Endothelial cell of umbilical vein (primary cell): ENCODE results near the gene TGFBR2. TPM values are rescaled to one million over a fixed set of nuclear protein-coding genes. Genes with fewer than 3 reads are reported as not detected.

Experiments used
- BruUV-seq: library from RNA; stranded (reverse); fragments of 400-500 nt; replicated peaks from 2 replicates; lab custom pipeline; 2021; lab: Mats Ljungman, UMichigan
- CTCF ChIA-PET: fragments of 300-600, 350-600 bp; sonication (Branson Sonifier 250); formaldehyde crosslinking; loops from one replicate; lab custom pipeline; 2021; ENCODE audit warnings: antibody characterized with exemption, inconsistent platforms; lab: Charles Lee
- POLR2A ChIA-PET: fragments of 300-600, 350-600 bp; sonication (Branson Sonifier 250); formaldehyde crosslinking; loops from one replicate; lab custom pipeline; 2021; ENCODE audit warnings: antibody characterized with exemption, inconsistent platforms; lab: Charles Lee
- DNase-seq: peaks from one replicate; pipeline ENCODE4 v3.0.0-alpha.2; 2011; ENCODE audit warnings: low read depth, low spot score
- FAIRE-seq: peaks from 2 replicates; lab custom pipeline; 2011; peaks lifted over from hg19 to GRCh38; lab: Jason Lieb, UNC
- H2AFZ ChIP-seq: 2 replicates; pipeline ENCODE4 v1.6.0; 2012; ENCODE audit warnings: low read depth, low read length, control low read depth, inconsistent platforms
- H3K27ac ChIP-seq: 2 replicates; pipeline ENCODE4 v1.5.1; 2011; ENCODE audit warnings: low read depth, mild to moderate bottlenecking, control low read depth, low read length, moderate library complexity; ENCODE audit not compliant: insufficient read depth
- H3K27me3 ChIP-seq, 2 experiments: 2 replicates each; pipeline versions ENCODE4 v1.6.0 to v1.6.1; 2011; ENCODE audit warnings: low read length in 2 of 2, mixed read lengths in 1 of 2; ENCODE audit not compliant: control insufficient read depth in 2 of 2, insufficient read depth in 2 of 2
- H3K36me3 ChIP-seq, 2 experiments: 2 replicates in 1 of 2; 3 replicates in 1 of 2; pipeline ENCODE4 v1.5.1; 2011; ENCODE audit warnings: low read length in 2 of 2, mild to moderate bottlenecking in 1 of 2, moderate library complexity in 1 of 2; ENCODE audit not compliant: control insufficient read depth in 2 of 2, insufficient read depth in 2 of 2; ENCODE audit errors: extremely low read depth in 1 of 2
- H3K4me1 ChIP-seq: 3 replicates; pipeline ENCODE4 v1.5.1; 2011; ENCODE audit warnings: mild to moderate bottlenecking, low read length; ENCODE audit not compliant: control insufficient read depth, insufficient read depth; ENCODE audit errors: extremely low read depth
- H3K4me2 ChIP-seq: 2 replicates; pipeline ENCODE4 v1.6.1; 2011; ENCODE audit warnings: low read length, control low read depth, mixed read lengths; ENCODE audit not compliant: insufficient read depth
- H3K4me3 ChIP-seq, 3 experiments: fragments of 200-600 bp in 1 of 3; sonication (generic), shearing (Covaris generic) in 1 of 3; replicated peaks in 1 of 3; 2 replicates each; pipeline ENCODE4 v1.5.1; 2011 to 2016; ENCODE audit warnings: control low read depth in 3 of 3, low read length in 3 of 3, mild to moderate bottlenecking in 2 of 3, inconsistent platforms in 1 of 3, low read depth in 1 of 3, moderate library complexity in 1 of 3; ENCODE audit not compliant: insufficient read depth in 1 of 3
- H3K79me2 ChIP-seq: 2 replicates; pipeline ENCODE4 v1.6.0; 2012; ENCODE audit warnings: low read length, inconsistent platforms; ENCODE audit not compliant: control insufficient read depth, insufficient read depth
- H3K9ac ChIP-seq: replicated peaks from 2 replicates; pipeline ENCODE3; 2011; ENCODE audit warnings: low read length, control low read depth; ENCODE audit not compliant: insufficient read depth; ENCODE audit errors: extremely low read depth
- H3K9me1 ChIP-seq: replicated peaks from 3 replicates; pipeline ENCODE4 v1.6.0; 2011; ENCODE audit warnings: mild to moderate bottlenecking, low read length; ENCODE audit not compliant: control insufficient read depth, insufficient read depth; ENCODE audit errors: extremely low read depth
- H3K9me3 ChIP-seq: replicated peaks from 2 replicates; pipeline ENCODE4 v1.5.1; 2012; ENCODE audit warnings: low read length, inconsistent platforms; ENCODE audit not compliant: control insufficient read depth, insufficient read depth
- H4K20me1 ChIP-seq: replicated peaks from 2 replicates; pipeline ENCODE3; 2011; ENCODE audit warnings: mild to moderate bottlenecking, low read length; ENCODE audit not compliant: control insufficient read depth, insufficient read depth; ENCODE audit errors: extremely low read depth
- EZH2 ChIP-seq: IDR thresholded peaks from 2 replicates; pipeline ENCODE4 v1.6.1; 2012; ENCODE audit warnings: borderline replicate concordance, low read depth, mild to moderate bottlenecking, moderate library complexity, low read length, inconsistent platforms; ENCODE audit not compliant: severe bottlenecking
- FOS ChIP-seq: IDR thresholded peaks from 2 replicates; pipeline ENCODE4 v1.6.1; 2011; ENCODE audit warnings: mild to moderate bottlenecking, low read length, moderate library complexity, borderline replicate concordance; ENCODE audit not compliant: insufficient read depth
- GATA2 ChIP-seq: IDR thresholded peaks from 2 replicates; pipeline ENCODE4 v1.7.0; 2011; ENCODE audit warnings: low read depth, mild to moderate bottlenecking, moderate library complexity, mixed read lengths, low read length; ENCODE audit not compliant: insufficient read length, insufficient read depth
- JUN ChIP-seq: IDR thresholded peaks from 2 replicates; pipeline ENCODE4 v1.6.1; 2011; ENCODE audit warnings: borderline replicate concordance, low read depth; ENCODE audit not compliant: insufficient read length, insufficient read depth
- MAX ChIP-seq: IDR thresholded peaks from 2 replicates; pipeline ENCODE4 v1.6.1; 2011; ENCODE audit not compliant: insufficient read depth, insufficient read length
- MYC ChIP-seq: IDR thresholded peaks from one replicate; pipeline ENCODE4 v1.6.1; 2011; ENCODE audit warnings: mild to moderate bottlenecking, low read depth, low read length
- POLR2A ChIP-seq: IDR thresholded peaks from 2 replicates; pipeline ENCODE4 v1.6.1; 2012; ENCODE audit warnings: low read depth, mild to moderate bottlenecking, control low read depth, low read length
- POLR2AphosphoS5 ChIP-seq: IDR thresholded peaks from 2 replicates; pipeline ENCODE4 v1.6.1; 2012; ENCODE audit warnings: low read depth, mild to moderate bottlenecking, control low read depth, low read length, moderate library complexity; ENCODE audit not compliant: insufficient read depth
- dilution Hi-C: fragments of 300-500 bp; cut with MboI; formaldehyde crosslinking; loops from one replicate; pipeline ENCODE4 v1.15.0; 2019; ENCODE audit warnings: low sequenced_read_pairs; ENCODE audit not compliant: extremely low pct_ligation_motif_present
- intact Hi-C: fragments of 100-400 bp; cut with micrococcal nuclease; formaldehyde crosslinking; loops from one replicate; pipeline ENCODE4 v1.10.0; 2022
- polyA plus RNA-seq, 4 experiments: library from polyadenylated mRNA; depleted of rRNA in 3 of 4; stranded (reverse) in 3 of 4; unstranded in 1 of 4; fragments of >200 nt; gene quantifications; 2 replicates each; pipeline versions ENCODE4 v1.2.1 to v1.2.3, GENCODE V29; 2011 to 2012; ENCODE audit warnings: missing spikeins in 1 of 4
- total RNA-seq: library from RNA; stranded (reverse); gene quantifications from 2 replicates; pipeline ENCODE4 v1.2.3, GENCODE V29; 2021
- TF ChIP-seq, protein P1 (sequence below), 2 donors: IDR thresholded peaks; 1 replicate in 1 of 2; 2 replicates in 1 of 2; pipeline ENCODE4 v1.5.1; 2011; ENCODE audit warnings: low read length in 2 of 2, mild to moderate bottlenecking in 2 of 2, moderate library complexity in 2 of 2, control low read depth in 1 of 2, inconsistent platforms in 1 of 2, low read depth in 1 of 2; ENCODE audit not compliant: insufficient read depth in 1 of 2; ENCODE audit errors: extremely low read depth in 1 of 2

Gene TGFBR2
- total and polyA plus RNA-seq, 2 donors (not counting 3 experiments of a cell fraction or from before 2014, with no cell fraction given), result 227 to 250 TPM

- TF ChIP-seq GATA2 (no peak), POLR2AphosphoS5 (no peak), MAX (no peak), JUN (no peak), MYC (no peak), FOS (no peak), EZH2 (no peak), POLR2A (no peak)
- TF ChIP-seq, protein P1, sequence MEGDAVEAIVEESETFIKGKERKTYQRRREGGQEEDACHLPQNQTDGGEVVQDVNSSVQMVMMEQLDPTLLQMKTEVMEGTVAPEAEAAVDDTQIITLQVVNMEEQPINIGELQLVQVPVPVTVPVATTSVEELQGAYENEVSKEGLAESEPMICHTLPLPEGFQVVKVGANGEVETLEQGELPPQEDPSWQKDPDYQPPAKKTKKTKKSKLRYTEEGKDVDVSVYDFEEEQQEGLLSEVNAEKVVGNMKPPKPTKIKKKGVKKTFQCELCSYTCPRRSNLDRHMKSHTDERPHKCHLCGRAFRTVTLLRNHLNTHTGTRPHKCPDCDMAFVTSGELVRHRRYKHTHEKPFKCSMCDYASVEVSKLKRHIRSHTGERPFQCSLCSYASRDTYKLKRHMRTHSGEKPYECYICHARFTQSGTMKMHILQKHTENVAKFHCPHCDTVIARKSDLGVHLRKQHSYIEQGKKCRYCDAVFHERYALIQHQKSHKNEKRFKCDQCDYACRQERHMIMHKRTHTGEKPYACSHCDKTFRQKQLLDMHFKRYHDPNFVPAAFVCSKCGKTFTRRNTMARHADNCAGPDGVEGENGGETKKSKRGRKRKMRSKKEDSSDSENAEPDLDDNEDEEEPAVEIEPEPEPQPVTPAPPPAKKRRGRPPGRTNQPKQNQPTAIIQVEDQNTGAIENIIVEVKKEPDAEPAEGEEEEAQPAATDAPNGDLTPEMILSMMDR (IDR thresholded peaks at IDR 0.05; ENCODE audit: extremely low read depth in 1 of 2, insufficient read depth in 1 of 2, low read depth in 1 of 2, low read length in 2 of 2), result no peak
- no peak overlapping the region for H3K9ac ChIP-seq
- peaks cover 99% of the 10 kb centered on the region for H3K79me2 ChIP-seq
- CTCF ChIA-PET, result interaction anchor here (1.0 to 1.7 kb wide), 10 partner anchors 14 to 587 kb away, joined by 3 to 14 read pairs (median 4); partner anchors contain the start of gene TGFBR2
- peaks cover 8% of the 10 kb centered on the region for H4K20me1 ChIP-seq
- H3K9me1 ChIP-seq, result no peaks in the 10 kb centered on the region
- H3K9me3 ChIP-seq, result no peaks in the 10 kb centered on the region
- H3K4me1 ChIP-seq, result peaks cover 85% of the 10 kb centered on the region
- BruUV-seq, result no TSS peak
- H3K4me3 ChIP-seq, result no peak overlapping the region
- H3K27me3 ChIP-seq, result no peaks in the 10 kb centered on the region
- peak overlapping the region; percentile 21 for H3K4me2 ChIP-seq
- H3K27ac ChIP-seq, result no peak overlapping the region
- intact Hi-C loops (loop anchor here (5.0 kb wide), 1 partner anchor 517 kb away; no protein-coding TSS in a partner anchor), dilution Hi-C loops (no loop called here)
- POLR2A ChIA-PET, result interaction anchor here (1.4 kb wide), 1 partner anchor 29 kb away, joined by 3 read pairs; no protein-coding TSS in a partner anchor
- FAIRE-seq (no peak), DNase-seq (no peak)
- H3K36me3 ChIP-seq, result peaks cover 9 to 30% of the 10 kb centered on the region in 2 experiments
- H2AFZ ChIP-seq, result no peak overlapping the region
Measured at GRCh38 chr3:30629746-30630145, 23.3 kb downstream of the TGFBR2 start.
